HEK293 (cell line): ENCODE measurements around the gene SAMD11.

Source experiments
- CTCF ChIA-PET: fragments of 350-600 bp; formaldehyde crosslinking; extraction: SDS; loops from one replicate; lab custom pipeline; 2021; ENCODE audit warnings: antibody characterized with exemption; lab: Yijun Ruan, JAX
- POLR2A ChIA-PET: fragments of 300-600 bp; formaldehyde crosslinking; extraction: SDS; loops from one replicate; lab custom pipeline; 2020; ENCODE audit warnings: antibody characterized with exemption, inconsistent platforms; lab: Yijun Ruan, JAX
- H3K27ac ChIP-seq: fragments of 200-500 bp; sonication (Bioruptor generic); 2 replicates; pipeline ENCODE4 v1.5.1; 2014; ENCODE audit warnings: low read depth, low read length, control low read depth, inconsistent platforms; ENCODE audit errors: extremely low read depth
- H3K36me3 ChIP-seq, 2 experiments: fragments of 200-500 bp in 1 of 2; sonication (Bioruptor generic) in 1 of 2; 1 replicate in 1 of 2; 2 replicates in 1 of 2; pipeline ENCODE4 v1.5.1; 2014 to 2017; ENCODE audit warnings: inconsistent platforms in 2 of 2, low read length in 2 of 2; ENCODE audit not compliant: control insufficient read depth in 2 of 2, insufficient read depth in 1 of 2
- H3K4me1 ChIP-seq: fragments of 200-500 bp; sonication (Bioruptor generic); 2 replicates; pipeline ENCODE4 v1.5.1; 2014; ENCODE audit warnings: mild to moderate bottlenecking, low read length, inconsistent platforms; ENCODE audit not compliant: control insufficient read depth, insufficient read depth
- H3K4me3 ChIP-seq: 2 replicates; pipeline ENCODE4 v1.5.1; 2011; ENCODE audit warnings: low read depth, mild to moderate bottlenecking, control low read depth, low read length, moderate library complexity
- H3K9me3 ChIP-seq: fragments of 200-500 bp; sonication (Bioruptor generic); 2 replicates; pipeline ENCODE4 v1.5.1; 2014; ENCODE audit warnings: low read depth, low read length, inconsistent platforms; ENCODE audit not compliant: control insufficient read depth, insufficient read depth
- BCL11B ChIP-seq: fragments of 450-650 bp; formaldehyde crosslinking; IDR thresholded peaks from 2 replicates; pipeline ENCODE4 v1.5.1; 2016; ENCODE audit warnings: low read depth, missing biosample characterization, missing genetic modification characterization
- KLF10 ChIP-seq: fragments of 450-650 bp; IDR thresholded peaks from 2 replicates; pipeline ENCODE4 v1.5.1; 2018; ENCODE audit warnings: missing biosample characterization, mild to moderate bottlenecking, missing genetic modification characterization
- MZF1 ChIP-seq: fragments of 450-650 bp; formaldehyde crosslinking; IDR thresholded peaks from 2 replicates; pipeline ENCODE4 v1.5.1; 2017; ENCODE audit warnings: missing biosample characterization, missing genetic modification characterization, borderline replicate concordance
- PRDM1 ChIP-seq: fragments of 450-650 bp; formaldehyde crosslinking; IDR thresholded peaks from 2 replicates; pipeline ENCODE4; 2016; ENCODE audit warnings: missing biosample characterization, missing genetic modification characterization
- REPIN1 ChIP-seq: fragments of 450-650 bp; formaldehyde crosslinking; IDR thresholded peaks from 2 replicates; pipeline ENCODE4 v1.5.1; 2017; ENCODE audit warnings: missing biosample characterization, missing genetic modification characterization, low read depth
- SP3 ChIP-seq: fragments of 450-650 bp; formaldehyde crosslinking; IDR thresholded peaks from 2 replicates; pipeline ENCODE4 v1.5.1; 2016; ENCODE audit warnings: missing biosample characterization, missing genetic modification characterization
- ZFHX2 ChIP-seq: fragments of 450-650 bp; formaldehyde crosslinking; conservative IDR thresholded peaks from 2 replicates; pipeline ENCODE4 v1.5.1; 2016; ENCODE audit warnings: missing biosample characterization, missing genetic modification characterization
- ZFP37 ChIP-seq: fragments of 450-650 bp; formaldehyde crosslinking; IDR thresholded peaks from 2 replicates; pipeline ENCODE4 v1.5.1; 2016; ENCODE audit warnings: missing biosample characterization, missing genetic modification characterization
- ZNF138 ChIP-seq: fragments of 450-650 bp; formaldehyde crosslinking; IDR thresholded peaks from 2 replicates; pipeline ENCODE4 v1.5.1; 2016; ENCODE audit warnings: missing biosample characterization, missing genetic modification characterization, borderline replicate concordance
- ZNF175 ChIP-seq: fragments of 450-650 bp; formaldehyde crosslinking; IDR thresholded peaks from 2 replicates; pipeline ENCODE4 v1.5.1; 2016; ENCODE audit warnings: missing biosample characterization, missing genetic modification characterization
- ZNF2 ChIP-seq: fragments of 450-650 bp; formaldehyde crosslinking; IDR thresholded peaks from 2 replicates; pipeline ENCODE4 v1.5.1; 2016; ENCODE audit warnings: missing biosample characterization, missing genetic modification characterization
- ZNF23 ChIP-seq: fragments of 450-650 bp; formaldehyde crosslinking; IDR thresholded peaks from 2 replicates; pipeline ENCODE4 v1.5.1; 2016; ENCODE audit warnings: missing biosample characterization, missing genetic modification characterization, borderline replicate concordance
- ZNF335 ChIP-seq: fragments of 450-650 bp; formaldehyde crosslinking; conservative IDR thresholded peaks from 2 replicates; pipeline ENCODE4 v1.5.1; 2016; ENCODE audit warnings: missing biosample characterization, missing genetic modification characterization
- ZNF404 ChIP-seq: fragments of 450-650 bp; formaldehyde crosslinking; IDR thresholded peaks from 2 replicates; pipeline ENCODE4 v1.5.1; 2017; ENCODE audit warnings: missing biosample characterization, missing genetic modification characterization
- ZNF433 ChIP-seq: fragments of 450-650 bp; formaldehyde crosslinking; IDR thresholded peaks from 2 replicates; pipeline ENCODE4 v1.5.1; 2016; ENCODE audit warnings: missing biosample characterization, missing genetic modification characterization, low read depth
- ZNF510 ChIP-seq: fragments of 450-650 bp; formaldehyde crosslinking; IDR thresholded peaks from 2 replicates; pipeline ENCODE4 v1.5.1; 2018; ENCODE audit warnings: mild to moderate bottlenecking, missing genetic modification characterization, missing biosample characterization; ENCODE audit not compliant: insufficient replicate concordance
- ZNF529 ChIP-seq: fragments of 450-650 bp; formaldehyde crosslinking; IDR thresholded peaks from 2 replicates; pipeline ENCODE4 v1.5.1; 2017; ENCODE audit warnings: missing genetic modification characterization, missing biosample characterization; ENCODE audit not compliant: insufficient replicate concordance
- ZNF654 ChIP-seq: fragments of 450-650 bp; formaldehyde crosslinking; IDR thresholded peaks from 2 replicates; pipeline ENCODE4 v1.5.1; 2016; ENCODE audit warnings: low read depth, missing biosample characterization, missing genetic modification characterization
- ZNF701 ChIP-seq: fragments of 450-650 bp; formaldehyde crosslinking; IDR thresholded peaks from 2 replicates; pipeline ENCODE4 v1.5.1; 2016; ENCODE audit warnings: missing biosample characterization, missing genetic modification characterization
- TF ChIP-seq, protein P1 (sequence below): fragments of 450-650 bp; formaldehyde crosslinking; IDR thresholded peaks from 2 replicates; pipeline ENCODE4 v1.5.1; 2016; ENCODE audit warnings: missing biosample characterization, missing genetic modification characterization
- TF ChIP-seq, protein P2 (sequence below): fragments of 450-650 bp; formaldehyde crosslinking; IDR thresholded peaks from 2 replicates; pipeline ENCODE4 v1.5.1; 2017; ENCODE audit warnings: missing biosample characterization, mild to moderate bottlenecking, missing genetic modification characterization, moderate library complexity
- TF ChIP-seq, protein P3 (sequence below): fragments of 450-650 bp; formaldehyde crosslinking; IDR thresholded peaks from 2 replicates; pipeline ENCODE4 v1.5.1; 2016; ENCODE audit warnings: missing biosample characterization, missing genetic modification characterization
- TF ChIP-seq, protein P4 (sequence below): fragments of 450-650 bp; formaldehyde crosslinking; IDR thresholded peaks from 2 replicates; pipeline ENCODE4 v1.5.1; 2017; ENCODE audit warnings: missing biosample characterization, missing genetic modification characterization
- TF ChIP-seq, protein P5 (sequence below): fragments of 450-650 bp; formaldehyde crosslinking; IDR thresholded peaks from 2 replicates; pipeline ENCODE4 v1.5.1; 2016; ENCODE audit warnings: missing biosample characterization, missing genetic modification characterization

SAMD11 gene

DNA sequence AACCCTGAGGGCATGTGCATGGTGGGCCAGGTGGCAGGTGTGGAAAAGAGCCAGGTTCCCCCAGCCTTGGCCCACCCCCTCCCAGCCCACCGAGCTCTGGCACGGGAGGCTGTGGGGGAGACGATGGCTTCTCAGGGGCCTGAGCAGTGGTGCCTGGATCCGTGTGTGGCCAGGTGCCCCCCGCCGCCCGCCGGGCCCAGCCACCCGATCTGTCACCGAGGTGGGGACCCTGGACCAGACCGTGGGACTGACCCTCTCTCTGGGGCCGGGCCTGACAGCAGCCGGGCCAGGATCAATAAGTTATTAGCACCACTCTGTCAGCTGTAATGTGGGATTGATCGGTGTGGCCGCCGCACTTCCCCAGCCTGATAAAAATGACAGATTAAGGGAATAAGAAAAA lies 13.8 kb downstream of the SAMD11 start:
- Histone ChIP-seq H3K27ac (peak overlapping the region; percentile 98; the same call in 1 of the 2 replicates), H3K36me3 (peaks cover 0 to 19% of the 10 kb centered on the region in 2 experiments; a peak in 1 of 3 replicates), H3K4me1 (peaks cover 50% of the 10 kb centered on the region), H3K9me3 (no peaks in the 10 kb centered on the region), H3K4me3 (no peak overlapping the region)
- TF ChIP-seq ZNF2 (tag by site-specific recombination): no peak
- peak; percentile 13; the same call in 1 of the 2 replicates for TF ChIP-seq BCL11B (tag by site-specific recombination)
- no peak for TF ChIP-seq PRDM1 (tag by site-specific recombination)
- TF ChIP-seq ZFP37 (tag by site-specific recombination): no peak
- ChIA-PET CTCF (interaction anchor here (0.7 to 3.0 kb wide), 7 partner anchors 9 to 185 kb away, joined by 3 to 17 read pairs (median 4); partner anchors contain the start of gene PLEKHN1), POLR2A (interaction anchor here (1.4 to 9.4 kb wide), 4 partner anchors 7 to 19 kb away, joined by 6 to 111 read pairs (median 58); partner anchors contain the start of gene SAMD11)

DNA sequence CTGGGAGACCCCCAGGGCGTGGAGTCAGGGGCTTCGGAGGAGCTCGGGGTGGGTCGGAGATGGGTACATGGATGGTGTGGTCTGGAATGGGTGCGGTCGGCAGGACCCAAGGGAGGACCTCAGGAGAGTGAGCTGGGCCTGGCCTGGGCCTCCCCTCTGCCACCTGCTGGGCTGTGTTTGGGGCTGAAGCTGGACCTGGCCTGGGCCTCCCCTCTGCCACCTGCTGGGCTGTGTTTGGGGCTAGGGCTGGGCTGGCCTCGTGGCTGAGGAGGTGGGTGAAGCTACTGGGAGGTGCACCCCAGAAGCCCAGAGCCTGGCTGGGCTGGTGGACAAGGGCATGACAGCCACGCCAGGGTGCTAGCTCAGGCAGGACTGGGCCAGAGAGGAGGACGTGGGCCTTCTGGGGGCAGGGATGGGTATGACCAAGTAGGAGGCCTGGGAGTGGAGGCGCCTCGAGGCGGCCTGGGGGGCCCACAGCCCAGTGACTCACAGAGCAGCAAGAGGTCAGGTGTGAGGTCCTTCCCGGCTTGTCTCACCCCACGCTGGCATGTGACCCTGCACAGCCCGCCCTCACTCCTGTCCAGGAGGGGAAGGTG lies 14.5 kb downstream of the SAMD11 start:
- POLR2A ChIA-PET: interaction anchor here (0.6 to 9.4 kb wide), 5 partner anchors 7 to 29 kb away, joined by 3 to 111 read pairs (median 9); partner anchors contain the start of gene SAMD11
- TF ChIP-seq ZNF138 (tag by site-specific recombination): no peak
- no peak for TF ChIP-seq ZNF701 (tag by site-specific recombination)
- TF ChIP-seq ZNF529 (tag by site-specific recombination): no peak
- no peak for TF ChIP-seq ZNF433 (tag by site-specific recombination)
- TF ChIP-seq ZNF335: no peak
- TF ChIP-seq, protein P1, sequence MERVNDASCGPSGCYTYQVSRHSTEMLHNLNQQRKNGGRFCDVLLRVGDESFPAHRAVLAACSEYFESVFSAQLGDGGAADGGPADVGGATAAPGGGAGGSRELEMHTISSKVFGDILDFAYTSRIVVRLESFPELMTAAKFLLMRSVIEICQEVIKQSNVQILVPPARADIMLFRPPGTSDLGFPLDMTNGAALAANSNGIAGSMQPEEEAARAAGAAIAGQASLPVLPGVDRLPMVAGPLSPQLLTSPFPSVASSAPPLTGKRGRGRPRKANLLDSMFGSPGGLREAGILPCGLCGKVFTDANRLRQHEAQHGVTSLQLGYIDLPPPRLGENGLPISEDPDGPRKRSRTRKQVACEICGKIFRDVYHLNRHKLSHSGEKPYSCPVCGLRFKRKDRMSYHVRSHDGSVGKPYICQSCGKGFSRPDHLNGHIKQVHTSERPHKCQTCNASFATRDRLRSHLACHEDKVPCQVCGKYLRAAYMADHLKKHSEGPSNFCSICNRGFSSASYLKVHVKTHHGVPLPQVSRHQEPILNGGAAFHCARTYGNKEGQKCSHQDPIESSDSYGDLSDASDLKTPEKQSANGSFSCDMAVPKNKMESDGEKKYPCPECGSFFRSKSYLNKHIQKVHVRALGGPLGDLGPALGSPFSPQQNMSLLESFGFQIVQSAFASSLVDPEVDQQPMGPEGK (tag by site-specific recombination): peak; percentile 73
- no peak for TF ChIP-seq KLF10
- no peak for TF ChIP-seq ZNF510
- TF ChIP-seq, protein P2, sequence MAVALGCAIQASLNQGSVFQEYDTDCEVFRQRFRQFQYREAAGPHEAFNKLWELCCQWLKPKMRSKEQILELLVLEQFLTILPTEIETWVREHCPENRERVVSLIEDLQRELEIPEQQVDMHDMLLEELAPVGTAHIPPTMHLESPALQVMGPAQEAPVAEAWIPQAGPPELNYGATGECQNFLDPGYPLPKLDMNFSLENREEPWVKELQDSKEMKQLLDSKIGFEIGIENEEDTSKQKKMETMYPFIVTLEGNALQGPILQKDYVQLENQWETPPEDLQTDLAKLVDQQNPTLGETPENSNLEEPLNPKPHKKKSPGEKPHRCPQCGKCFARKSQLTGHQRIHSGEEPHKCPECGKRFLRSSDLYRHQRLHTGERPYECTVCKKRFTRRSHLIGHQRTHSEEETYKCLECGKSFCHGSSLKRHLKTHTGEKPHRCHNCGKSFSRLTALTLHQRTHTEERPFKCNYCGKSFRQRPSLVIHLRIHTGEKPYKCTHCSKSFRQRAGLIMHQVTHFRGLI (tag by site-specific recombination): peak; percentile 14; the same call in 1 of the 2 replicates
- no peak for TF ChIP-seq ZNF23 (tag by site-specific recombination)
- TF ChIP-seq, protein P3, sequence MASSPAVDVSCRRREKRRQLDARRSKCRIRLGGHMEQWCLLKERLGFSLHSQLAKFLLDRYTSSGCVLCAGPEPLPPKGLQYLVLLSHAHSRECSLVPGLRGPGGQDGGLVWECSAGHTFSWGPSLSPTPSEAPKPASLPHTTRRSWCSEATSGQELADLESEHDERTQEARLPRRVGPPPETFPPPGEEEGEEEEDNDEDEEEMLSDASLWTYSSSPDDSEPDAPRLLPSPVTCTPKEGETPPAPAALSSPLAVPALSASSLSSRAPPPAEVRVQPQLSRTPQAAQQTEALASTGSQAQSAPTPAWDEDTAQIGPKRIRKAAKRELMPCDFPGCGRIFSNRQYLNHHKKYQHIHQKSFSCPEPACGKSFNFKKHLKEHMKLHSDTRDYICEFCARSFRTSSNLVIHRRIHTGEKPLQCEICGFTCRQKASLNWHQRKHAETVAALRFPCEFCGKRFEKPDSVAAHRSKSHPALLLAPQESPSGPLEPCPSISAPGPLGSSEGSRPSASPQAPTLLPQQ: peak; percentile 82
- TF ChIP-seq MZF1 (tag by site-specific recombination): no peak
- no peak for TF ChIP-seq SP3 (tag by site-specific recombination)
- TF ChIP-seq, protein P4, sequence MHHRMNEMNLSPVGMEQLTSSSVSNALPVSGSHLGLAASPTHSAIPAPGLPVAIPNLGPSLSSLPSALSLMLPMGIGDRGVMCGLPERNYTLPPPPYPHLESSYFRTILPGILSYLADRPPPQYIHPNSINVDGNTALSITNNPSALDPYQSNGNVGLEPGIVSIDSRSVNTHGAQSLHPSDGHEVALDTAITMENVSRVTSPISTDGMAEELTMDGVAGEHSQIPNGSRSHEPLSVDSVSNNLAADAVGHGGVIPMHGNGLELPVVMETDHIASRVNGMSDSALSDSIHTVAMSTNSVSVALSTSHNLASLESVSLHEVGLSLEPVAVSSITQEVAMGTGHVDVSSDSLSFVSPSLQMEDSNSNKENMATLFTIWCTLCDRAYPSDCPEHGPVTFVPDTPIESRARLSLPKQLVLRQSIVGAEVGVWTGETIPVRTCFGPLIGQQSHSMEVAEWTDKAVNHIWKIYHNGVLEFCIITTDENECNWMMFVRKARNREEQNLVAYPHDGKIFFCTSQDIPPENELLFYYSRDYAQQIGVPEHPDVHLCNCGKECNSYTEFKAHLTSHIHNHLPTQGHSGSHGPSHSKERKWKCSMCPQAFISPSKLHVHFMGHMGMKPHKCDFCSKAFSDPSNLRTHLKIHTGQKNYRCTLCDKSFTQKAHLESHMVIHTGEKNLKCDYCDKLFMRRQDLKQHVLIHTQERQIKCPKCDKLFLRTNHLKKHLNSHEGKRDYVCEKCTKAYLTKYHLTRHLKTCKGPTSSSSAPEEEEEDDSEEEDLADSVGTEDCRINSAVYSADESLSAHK: no peak
- TF ChIP-seq ZNF175 (tag by site-specific recombination): no peak
- TF ChIP-seq REPIN1: no peak
- TF ChIP-seq, protein P5, sequence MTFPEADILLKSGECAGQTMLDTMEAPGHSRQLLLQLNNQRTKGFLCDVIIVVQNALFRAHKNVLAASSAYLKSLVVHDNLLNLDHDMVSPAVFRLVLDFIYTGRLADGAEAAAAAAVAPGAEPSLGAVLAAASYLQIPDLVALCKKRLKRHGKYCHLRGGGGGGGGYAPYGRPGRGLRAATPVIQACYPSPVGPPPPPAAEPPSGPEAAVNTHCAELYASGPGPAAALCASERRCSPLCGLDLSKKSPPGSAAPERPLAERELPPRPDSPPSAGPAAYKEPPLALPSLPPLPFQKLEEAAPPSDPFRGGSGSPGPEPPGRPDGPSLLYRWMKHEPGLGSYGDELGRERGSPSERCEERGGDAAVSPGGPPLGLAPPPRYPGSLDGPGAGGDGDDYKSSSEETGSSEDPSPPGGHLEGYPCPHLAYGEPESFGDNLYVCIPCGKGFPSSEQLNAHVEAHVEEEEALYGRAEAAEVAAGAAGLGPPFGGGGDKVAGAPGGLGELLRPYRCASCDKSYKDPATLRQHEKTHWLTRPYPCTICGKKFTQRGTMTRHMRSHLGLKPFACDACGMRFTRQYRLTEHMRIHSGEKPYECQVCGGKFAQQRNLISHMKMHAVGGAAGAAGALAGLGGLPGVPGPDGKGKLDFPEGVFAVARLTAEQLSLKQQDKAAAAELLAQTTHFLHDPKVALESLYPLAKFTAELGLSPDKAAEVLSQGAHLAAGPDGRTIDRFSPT: peak; percentile 95
- TF ChIP-seq ZFHX2 (tag by site-specific recombination): peak; percentile 87
- no peak for TF ChIP-seq ZNF404 (tag by site-specific recombination)
- TF ChIP-seq ZNF654: no peak

More for the DNA sequence above, 14.5 kb downstream of the SAMD11 start:
- peak overlapping the region; percentile 98 for H3K27ac ChIP-seq
- peaks cover 49% of the 10 kb centered on the region for H3K4me1 ChIP-seq
- H3K36me3 ChIP-seq: peaks cover 0 to 20% of the 10 kb centered on the region in 2 experiments; a peak in 1 of 3 replicates
- no peak overlapping the region for H3K4me3 ChIP-seq
- CTCF ChIA-PET: interaction anchor here (0.7 to 3.0 kb wide), 11 partner anchors 9 to 184 kb away, joined by 3 to 17 read pairs (median 4); partner anchors contain the start of genes PLEKHN1 and SAMD11
- no peaks in the 10 kb centered on the region for H3K9me3 ChIP-seq
